ENCODE results near the gene STK33.

GRCh38 chr11:8584082-8584481, 9.9 kb downstream of the STK33 start:
- no peak for TF ChIP-seq POLR2AphosphoS5 (IDR thresholded peaks at IDR 0.05; ENCODE audit: low read depth, low read length)
- TF ChIP-seq POLR2A (IDR thresholded peaks at IDR 0.05; ENCODE audit: low read depth, low read length): no peak
- TF ChIP-seq TAF1 (IDR thresholded peaks at IDR 0.05; ENCODE audit: low read depth, low read length): no peak
- TF ChIP-seq SPI1 (IDR thresholded peaks at IDR 0.05; ENCODE audit: low read depth, low read length): no peak
- TF ChIP-seq PAX5 (IDR thresholded peaks at IDR 0.05; ENCODE audit: insufficient read depth, low read length, severe bottlenecking): no peak
- no peak for TF ChIP-seq POU2F2 (IDR thresholded peaks at IDR 0.05; ENCODE audit: low read depth, low read length)

All from GM12891 (cell line).